ENCODE measurements around the gene DLG5.

DLG5 gene

GRCh38 chr10:77887631-77888355 lies 38.8 kb downstream of the DLG5 start:
- DNase-seq, result no peak

GRCh38 chr10:77886795-77887355 lies 39.7 kb downstream of the DLG5 start:
- DNase-seq, result no peak

- no peak for DNase-seq
These were observed 42.4 kb downstream of the DLG5 start for GRCh38 chr10:77884181-77884580.

- DNase-seq, result no peak
These were observed 44.9 kb downstream of the DLG5 start for GRCh38 chr10:77881636-77882035.

GRCh38 chr10:77881222-77881621 lies 45.3 kb downstream of the DLG5 start:
- DNase-seq, result no peak

GRCh38 chr10:77879710-77880109 lies 46.8 kb downstream of the DLG5 start:
- no peak for DNase-seq

- DNase-seq, result no peak
These were observed 47.5 kb downstream of the DLG5 start for GRCh38 chr10:77879065-77879464.

- no peak for DNase-seq
These were observed 48.9 kb downstream of the DLG5 start for GRCh38 chr10:77877441-77878344.

- DNase-seq, result no peak
These were observed 50.8 kb downstream of the DLG5 start for GRCh38 chr10:77875730-77876129.

GRCh38 chr10:77874872-77875271 lies 51.7 kb downstream of the DLG5 start:
- DNase-seq, result no peak

GRCh38 chr10:77873536-77874380 lies 52.8 kb downstream of the DLG5 start:
- peak; percentile 67 for DNase-seq

GRCh38 chr10:77872947-77873535 lies 53.5 kb downstream of the DLG5 start:
- DNase-seq, result no peak

GRCh38 chr10:77872151-77872946 lies 54.2 kb downstream of the DLG5 start:
- no peak for DNase-seq

GRCh38 chr10:77869626-77870420 lies 56.7 kb downstream of the DLG5 start:
- DNase-seq, result peak; percentile 30

- no peak for DNase-seq
These were observed 58.0 kb downstream of the DLG5 start for GRCh38 chr10:77868523-77868922.

GRCh38 chr10:77867124-77867719 lies 59.3 kb downstream of the DLG5 start:
- DNase-seq, result peak; percentile 42

- no peak for DNase-seq
These were observed 60.0 kb downstream of the DLG5 start for GRCh38 chr10:77866598-77866997.

- DNase-seq, result no peak
These were observed 60.8 kb downstream of the DLG5 start for GRCh38 chr10:77865580-77866324.

- no peak for DNase-seq
These were observed 62.3 kb downstream of the DLG5 start for GRCh38 chr10:77864151-77864851.
